Stimulated activated CD4-positive, alpha-beta T cell treated with anti-CD3 and anti-CD28 coated beads, Interleukin-4, amount 100 ng/mL, for 4 hours (primary cell): ENCODE results near the gene COL5A1.
"Not testable (repeated sequence)": the region's sequence is repeated elsewhere in the genome, so short reads cannot be mapped to it uniquely, and the experiment has no call there.

Experiments used
- DNase-seq, 2 experiments: peaks; one replicate each; pipeline ENCODE4 v3.0.0-alpha.2; 2020

The COL5A1 gene

GRCh38 chr9:134693641-134694367 is 52.2 kb downstream of the COL5A1 start:
- DNase-seq = no peak

GRCh38 chr9:134694368-134694665 is 52.7 kb downstream of the COL5A1 start:
- DNase-seq = no peak

- no peak for DNase-seq
These were observed 53.1 kb downstream of the COL5A1 start for GRCh38 chr9:134694714-134695113.

GRCh38 chr9:134695144-134695543 is 53.5 kb downstream of the COL5A1 start:
- DNase-seq = no peak

GRCh38 chr9:134696433-134696832 is 54.8 kb downstream of the COL5A1 start:
- DNase-seq = no peak

GRCh38 chr9:134698111-134698510 is 56.5 kb downstream of the COL5A1 start:
- DNase-seq = no peak

- DNase-seq = peak in 1 of 2 experiments; percentile 40
These were observed 57.2 kb downstream of the COL5A1 start for GRCh38 chr9:134698587-134699342.

- no peak for DNase-seq
These were observed 57.7 kb downstream of the COL5A1 start for GRCh38 chr9:134699343-134699740.

- no peak for DNase-seq
These were observed 59.2 kb downstream of the COL5A1 start for GRCh38 chr9:134700636-134701350.

- no peak for DNase-seq
These were observed 60.1 kb downstream of the COL5A1 start for GRCh38 chr9:134701581-134702259.

GRCh38 chr9:134702291-134702690 is 60.7 kb downstream of the COL5A1 start:
- no peak for DNase-seq

GRCh38 chr9:134703730-134704114 is 62.1 kb downstream of the COL5A1 start:
- not testable (repeated sequence) for DNase-seq

GRCh38 chr9:134704498-134704897 is 62.9 kb downstream of the COL5A1 start:
- no peak for DNase-seq

- no peak for DNase-seq
These were observed 64.2 kb downstream of the COL5A1 start for GRCh38 chr9:134705786-134706185.

GRCh38 chr9:134706522-134706921 is 64.9 kb downstream of the COL5A1 start:
- no peak for DNase-seq

GRCh38 chr9:134707031-134707680 is 65.6 kb downstream of the COL5A1 start:
- no peak for DNase-seq

GRCh38 chr9:134707731-134708671 is 66.4 kb downstream of the COL5A1 start:
- no peak for DNase-seq

- no peak for DNase-seq
These were observed 67.1 kb downstream of the COL5A1 start for GRCh38 chr9:134708672-134709038.

GRCh38 chr9:134709512-134710270 is 68.1 kb downstream of the COL5A1 start:
- no peak for DNase-seq

- no peak for DNase-seq
These were observed 68.6 kb downstream of the COL5A1 start for GRCh38 chr9:134710271-134710540.

- DNase-seq = no peak
These were observed 69.3 kb downstream of the COL5A1 start for GRCh38 chr9:134710901-134711300.
